Measurements from ENCODE around the gene DUOXA1.

DNA sequence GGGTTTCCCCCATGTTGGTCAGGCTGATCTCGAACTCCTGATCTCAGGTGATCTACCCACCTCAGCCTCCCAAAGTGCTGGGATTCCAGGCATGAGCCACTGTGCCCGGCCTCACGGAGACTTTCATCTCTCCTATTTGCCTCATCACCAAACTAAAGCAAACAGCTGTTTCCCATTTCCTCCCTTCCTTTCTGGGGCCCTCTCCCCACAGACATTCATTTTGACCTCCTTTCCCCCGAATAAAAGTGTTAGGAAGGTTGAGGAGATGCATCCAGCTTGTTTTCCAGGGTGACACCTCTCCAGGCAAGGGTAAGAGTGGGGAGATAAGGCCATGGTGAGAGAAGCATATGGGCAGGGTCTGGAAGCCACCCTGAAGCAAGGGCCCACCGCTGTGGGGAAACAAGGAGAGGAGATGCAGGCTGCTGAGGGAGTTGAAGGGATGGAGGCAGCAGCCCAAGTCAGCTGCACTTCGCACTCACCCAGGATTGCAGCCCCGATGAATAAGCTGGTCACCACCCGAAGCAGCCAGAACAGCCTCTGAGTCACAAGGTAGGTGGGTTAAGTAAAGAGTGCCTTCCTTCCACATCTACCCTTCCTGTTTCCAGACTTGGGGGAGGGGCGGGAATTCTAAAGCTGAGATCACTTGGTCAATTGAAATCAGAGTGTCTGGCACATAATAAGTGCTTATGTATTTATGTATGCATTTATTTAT, 7.8 kb downstream of the DUOXA1 start:
- TF ChIP-seq EZH2phosphoT487 (IDR thresholded peaks at IDR 0.05; ENCODE audit: borderline replicate concordance) = no peak
- TF ChIP-seq, protein P1, sequence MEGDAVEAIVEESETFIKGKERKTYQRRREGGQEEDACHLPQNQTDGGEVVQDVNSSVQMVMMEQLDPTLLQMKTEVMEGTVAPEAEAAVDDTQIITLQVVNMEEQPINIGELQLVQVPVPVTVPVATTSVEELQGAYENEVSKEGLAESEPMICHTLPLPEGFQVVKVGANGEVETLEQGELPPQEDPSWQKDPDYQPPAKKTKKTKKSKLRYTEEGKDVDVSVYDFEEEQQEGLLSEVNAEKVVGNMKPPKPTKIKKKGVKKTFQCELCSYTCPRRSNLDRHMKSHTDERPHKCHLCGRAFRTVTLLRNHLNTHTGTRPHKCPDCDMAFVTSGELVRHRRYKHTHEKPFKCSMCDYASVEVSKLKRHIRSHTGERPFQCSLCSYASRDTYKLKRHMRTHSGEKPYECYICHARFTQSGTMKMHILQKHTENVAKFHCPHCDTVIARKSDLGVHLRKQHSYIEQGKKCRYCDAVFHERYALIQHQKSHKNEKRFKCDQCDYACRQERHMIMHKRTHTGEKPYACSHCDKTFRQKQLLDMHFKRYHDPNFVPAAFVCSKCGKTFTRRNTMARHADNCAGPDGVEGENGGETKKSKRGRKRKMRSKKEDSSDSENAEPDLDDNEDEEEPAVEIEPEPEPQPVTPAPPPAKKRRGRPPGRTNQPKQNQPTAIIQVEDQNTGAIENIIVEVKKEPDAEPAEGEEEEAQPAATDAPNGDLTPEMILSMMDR (conservative IDR thresholded peaks at IDR 0.05; ENCODE audit: low read length) = no peak

All from Loucy (cell line).